RPMI8226 (cell line): ENCODE results near the gene LRRC59.
"Not testable (repeated sequence)": the region's sequence is repeated elsewhere in the genome, so short reads cannot be mapped to it uniquely, and the experiment has no call there.

ENCODE experiments used
- DNase-seq: peaks from one replicate; pipeline ENCODE4 v3.0.0-alpha.2; 2015

LRRC59 gene

DNA sequence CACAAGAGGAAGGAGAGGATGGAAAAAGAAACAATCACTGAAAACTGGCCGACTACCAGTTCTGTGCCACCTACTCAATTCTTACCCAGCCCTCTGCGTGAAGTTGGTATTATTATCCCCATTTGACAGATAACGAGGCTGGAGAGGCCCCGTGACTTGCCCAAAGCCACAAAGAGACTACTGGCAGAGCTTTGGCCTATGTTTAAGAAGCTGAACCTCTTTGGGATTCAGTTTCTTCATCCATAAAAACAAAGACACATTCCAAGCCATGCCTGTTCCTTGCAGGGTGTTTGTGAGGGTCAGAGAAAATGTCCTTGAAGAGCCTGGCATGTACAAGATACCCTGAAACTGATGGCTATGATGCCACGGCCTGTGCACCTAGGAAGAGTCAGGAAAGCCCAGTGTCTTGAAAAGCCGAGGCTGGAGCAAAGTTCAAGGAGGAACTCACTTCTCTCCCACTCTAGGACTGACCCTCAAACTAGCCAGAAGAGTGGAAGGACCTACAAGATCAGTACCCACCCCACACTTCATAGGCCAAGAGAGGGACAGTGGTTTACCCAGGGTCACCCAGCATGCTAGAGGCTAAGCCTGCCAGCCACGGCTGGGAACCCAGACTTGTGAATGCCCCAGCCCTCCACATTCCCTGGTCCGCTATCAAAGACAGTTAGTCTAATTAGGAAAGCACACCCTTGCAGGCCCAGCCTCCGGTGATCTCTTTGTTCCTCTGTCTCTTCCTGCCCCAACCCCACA lies 27.1 kb upstream of the LRRC59 start:
- no peak for DNase-seq

DNA sequence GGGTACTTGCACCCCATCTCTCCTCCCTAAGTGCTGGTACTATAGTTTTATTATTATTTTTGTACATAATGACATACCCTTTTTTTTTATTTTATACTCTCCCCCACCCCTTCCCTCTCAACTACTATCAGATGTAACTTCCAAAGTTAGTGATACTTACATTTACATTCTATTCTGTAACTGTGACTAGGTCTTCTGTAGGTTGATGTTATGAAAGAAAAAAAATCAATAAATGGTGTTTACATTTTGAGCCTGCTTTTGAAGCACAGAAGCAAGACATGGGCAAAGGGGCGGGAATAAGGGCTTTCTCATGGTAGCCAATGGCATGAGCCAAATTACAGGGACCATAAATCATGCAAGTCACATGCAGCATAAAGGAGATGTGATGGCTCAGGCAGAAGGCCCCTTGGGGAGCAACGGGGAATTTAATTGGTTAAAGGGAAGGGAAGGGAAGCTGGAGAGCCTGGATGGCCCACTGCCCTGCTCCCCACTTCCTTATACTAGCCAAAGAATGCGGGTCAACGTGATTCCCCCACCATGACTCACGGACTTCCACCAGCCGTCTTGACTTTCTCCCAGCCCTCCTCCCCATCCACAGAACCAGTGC lies 26.3 kb upstream of the LRRC59 start:
- no peak for DNase-seq

DNA sequence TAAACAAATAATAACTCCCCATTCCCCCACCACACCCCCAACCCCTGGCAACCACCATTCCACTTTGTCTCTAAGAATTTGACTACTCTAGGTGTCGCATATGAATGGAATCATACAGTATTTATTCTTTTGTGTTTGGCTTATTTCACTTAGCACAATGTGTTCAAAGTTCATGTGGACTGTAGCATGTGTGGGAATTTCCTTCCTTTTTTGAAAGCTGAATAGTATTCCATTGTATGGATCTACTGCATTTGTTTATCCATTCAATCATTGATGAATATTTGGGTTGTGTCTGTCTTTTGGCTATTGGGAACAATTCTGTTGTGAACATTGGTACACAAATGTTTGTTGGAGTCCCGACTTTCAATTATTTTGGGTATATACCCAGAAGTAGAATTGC lies 25.4 kb upstream of the LRRC59 start:
- DNase-seq: no peak

DNA sequence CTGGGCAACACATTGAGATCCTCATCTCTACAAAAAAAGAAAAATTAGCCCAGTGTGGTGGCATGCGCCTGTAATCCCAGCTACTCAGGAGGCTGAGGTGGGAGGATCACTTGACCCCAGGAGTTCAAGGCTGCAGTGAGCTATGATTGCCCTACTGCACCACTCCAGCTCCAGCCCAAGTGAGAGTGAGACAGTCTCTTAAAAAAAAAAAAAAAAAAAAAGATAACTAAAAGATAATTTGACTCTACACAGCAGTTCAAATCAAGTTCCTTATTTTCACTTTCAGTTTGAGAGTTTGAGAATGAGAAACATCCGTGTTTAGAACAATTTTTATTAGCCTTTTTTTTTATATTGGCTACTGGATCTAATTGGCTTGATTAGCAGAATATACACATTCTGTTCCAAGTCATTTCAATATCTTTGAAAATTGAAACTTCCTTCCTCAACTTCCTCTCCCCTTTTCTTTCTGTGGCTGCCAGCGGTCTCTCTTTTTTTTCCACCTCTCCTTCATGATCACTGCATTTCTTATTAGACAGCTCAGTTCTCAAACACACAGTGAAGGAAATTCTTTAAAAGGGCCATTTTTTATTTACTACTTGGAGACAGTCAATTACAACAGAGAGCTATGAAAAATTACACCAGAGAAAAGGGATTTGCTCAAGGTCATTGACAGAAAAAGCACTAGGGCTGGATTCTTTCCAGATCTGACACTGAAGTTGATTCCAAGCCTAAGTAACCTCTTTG lies 24.2 kb upstream of the LRRC59 start:
- DNase-seq: peak; percentile 49

DNA sequence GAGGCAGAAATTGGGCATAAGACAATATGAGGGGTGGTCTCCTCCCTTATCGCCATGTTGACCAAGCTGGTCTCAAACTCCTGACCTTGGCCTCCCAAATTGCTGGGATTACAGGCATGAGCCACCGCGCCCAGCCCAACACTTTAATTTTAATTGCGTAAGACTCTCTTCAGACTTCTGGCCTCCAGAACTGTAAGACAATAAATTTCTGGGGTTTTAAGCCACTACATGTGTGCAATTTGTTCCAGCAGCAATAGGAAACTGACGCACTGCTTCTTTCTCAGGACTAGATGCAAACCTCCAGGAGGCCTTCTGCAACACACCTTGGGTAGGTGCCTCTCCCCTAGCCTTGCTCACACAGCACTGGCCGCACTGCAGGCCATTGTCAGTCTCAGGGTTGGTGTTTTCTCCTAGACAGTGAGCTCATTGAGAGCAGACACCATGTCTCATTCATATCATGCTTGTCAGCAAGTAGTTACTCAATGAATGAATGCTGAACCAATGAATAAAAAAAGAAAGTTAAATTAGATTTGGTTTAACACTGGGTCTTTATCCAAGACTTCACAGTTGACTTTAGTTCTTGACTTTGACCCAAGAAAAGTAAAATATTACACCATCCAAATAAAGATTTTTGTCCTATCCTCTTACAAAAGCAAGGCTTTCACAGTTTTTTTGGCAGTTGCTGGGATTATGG lies 23.2 kb upstream of the LRRC59 start:
- DNase-seq: no peak

DNA sequence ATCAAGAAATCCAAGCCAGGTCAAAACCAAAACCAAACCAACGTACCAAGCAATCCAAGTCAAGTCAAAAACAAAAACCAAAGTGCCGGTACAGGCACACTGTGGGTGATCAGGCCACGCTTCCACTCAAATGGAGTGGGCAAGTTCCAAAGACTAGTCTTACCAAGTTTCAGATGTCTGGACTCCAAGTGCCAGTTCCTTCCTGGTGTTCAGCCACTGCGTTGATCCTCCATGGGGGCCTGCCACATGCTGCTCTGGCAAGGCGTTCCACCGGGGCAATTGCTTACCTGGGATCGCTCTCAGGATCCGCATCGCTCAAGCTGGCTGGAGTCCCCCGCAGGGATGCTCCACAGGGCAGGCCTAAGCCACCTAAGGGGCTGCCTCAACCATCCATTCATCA lies 22.3 kb upstream of the LRRC59 start:
- not testable (repeated sequence) for DNase-seq

DNA sequence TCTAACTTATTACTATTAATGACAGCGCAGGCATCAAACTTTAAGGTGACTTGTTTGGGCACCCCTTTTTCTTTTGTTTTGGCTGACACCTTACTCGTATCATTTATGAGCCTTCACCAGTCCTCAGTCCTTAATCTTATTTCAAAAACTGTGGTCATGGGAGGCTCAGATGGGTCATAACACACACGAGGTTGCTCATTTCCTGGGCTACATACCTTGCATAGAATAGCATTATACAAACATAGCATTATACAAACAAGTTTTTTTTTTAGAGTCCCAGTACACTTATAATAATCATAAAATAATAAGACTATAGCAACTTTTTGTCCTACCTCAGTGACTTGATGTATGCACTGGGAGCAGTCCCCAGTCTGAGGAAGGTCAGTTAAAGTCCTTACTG lies 17.5 kb upstream of the LRRC59 start:
- no peak for DNase-seq

DNA sequence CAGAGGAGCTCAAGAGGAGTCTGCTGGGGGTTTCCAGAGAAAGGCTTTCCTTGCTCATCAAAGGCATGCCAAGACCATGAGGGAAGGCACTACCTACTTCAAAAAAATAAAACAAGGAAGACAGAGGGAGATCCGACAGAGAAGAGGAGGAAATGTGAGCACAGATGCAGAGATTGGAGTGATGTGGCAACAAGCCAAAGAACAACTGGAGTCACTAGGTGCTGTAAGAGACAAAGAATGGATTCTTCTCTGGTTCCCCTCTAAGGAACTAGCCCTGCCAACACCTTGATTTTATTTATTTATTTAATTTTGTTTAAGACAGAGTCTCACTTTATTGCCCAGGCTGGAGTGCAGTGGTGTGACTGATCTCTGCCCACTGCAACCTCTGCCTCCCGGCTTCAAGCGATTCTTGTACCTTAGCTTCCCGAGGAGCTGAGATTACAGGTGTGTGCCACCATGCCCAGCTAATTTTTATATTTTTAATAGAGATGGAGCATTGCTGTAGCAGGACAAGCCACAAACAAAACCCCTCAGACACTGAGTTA lies 14.9 kb upstream of the LRRC59 start:
- no peak for DNase-seq

DNA sequence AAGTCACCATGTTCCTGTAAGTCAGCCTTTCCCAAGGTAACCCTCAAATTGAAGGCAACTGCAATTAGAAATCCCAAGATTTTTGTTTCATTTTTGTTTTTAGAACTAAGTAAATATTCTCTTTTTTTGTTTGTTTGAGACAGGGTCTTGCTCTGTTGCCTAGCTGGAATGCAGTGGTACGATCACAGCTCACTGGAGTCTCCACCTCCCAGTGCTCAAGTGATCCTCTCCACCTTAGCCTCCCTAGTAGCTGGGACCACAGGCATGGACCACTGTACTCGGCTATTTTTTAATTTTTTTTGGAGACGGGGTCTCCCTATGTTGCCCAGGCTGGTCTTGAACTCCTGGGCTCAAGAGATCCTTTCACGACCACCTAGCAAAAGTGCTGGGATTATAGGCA lies 10.6 kb upstream of the LRRC59 start:
- DNase-seq: no peak

DNA sequence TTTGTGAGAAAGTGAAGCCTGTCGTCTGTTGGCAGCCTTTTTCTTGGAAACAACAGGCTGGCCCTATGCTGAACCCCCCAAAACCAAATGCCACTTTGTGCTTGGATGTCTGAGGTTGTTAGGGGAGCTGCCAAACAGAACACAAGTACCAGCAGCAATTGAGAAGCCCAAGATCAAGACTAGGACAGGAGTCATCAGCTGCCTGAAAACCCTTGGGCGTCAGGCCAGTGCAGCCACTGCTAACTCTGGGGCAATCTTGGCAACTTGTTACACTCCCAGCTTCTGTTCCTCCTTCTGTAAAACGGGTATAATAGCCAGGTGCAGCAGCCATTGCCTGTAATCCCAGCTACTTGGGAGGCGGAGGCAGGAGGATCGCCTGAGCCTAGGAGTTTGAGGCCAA lies 9.3 kb upstream of the LRRC59 start:
- DNase-seq: peak; percentile 32

DNA sequence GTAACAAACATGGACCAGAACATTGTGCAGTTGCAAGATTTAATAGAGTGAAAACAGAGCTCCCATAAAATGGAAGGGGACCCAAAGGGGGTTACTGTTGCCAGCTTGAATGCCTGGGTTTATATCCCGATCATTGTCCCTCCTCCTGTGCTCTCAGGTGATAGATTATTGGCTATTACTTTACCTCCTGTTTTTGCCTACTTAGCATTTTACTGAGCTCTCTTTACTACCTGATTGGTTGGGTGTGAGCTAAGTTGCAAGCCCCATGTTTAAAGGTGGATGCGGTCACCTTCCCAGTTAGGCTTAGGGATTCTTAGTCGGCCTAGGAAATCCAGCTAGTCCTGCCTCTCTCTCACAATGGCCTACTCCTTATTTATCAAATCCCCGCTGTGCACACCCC lies 8.0 kb upstream of the LRRC59 start:
- DNase-seq: not testable (repeated sequence)

DNA sequence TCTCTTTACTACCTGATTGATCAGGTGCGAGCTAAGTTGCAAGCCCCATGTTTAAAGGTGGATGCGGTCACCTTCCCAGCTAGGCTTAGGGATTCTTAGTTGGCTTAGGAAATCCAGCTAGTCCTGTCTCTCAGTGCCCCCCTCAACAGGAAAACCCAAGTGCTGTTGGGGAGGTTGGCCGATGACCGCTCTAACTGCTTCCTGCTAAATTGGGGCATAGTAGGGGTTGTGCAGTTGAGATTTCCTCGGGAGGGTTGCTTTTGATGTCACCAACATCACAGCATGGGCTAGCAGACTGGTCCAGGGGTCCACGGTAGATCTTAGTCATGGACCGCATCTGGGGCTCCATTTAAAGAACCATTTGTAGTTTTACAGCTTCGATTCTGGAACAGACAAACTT lies 2.3 kb upstream of the LRRC59 start:
- DNase-seq: not testable (repeated sequence)

DNA sequence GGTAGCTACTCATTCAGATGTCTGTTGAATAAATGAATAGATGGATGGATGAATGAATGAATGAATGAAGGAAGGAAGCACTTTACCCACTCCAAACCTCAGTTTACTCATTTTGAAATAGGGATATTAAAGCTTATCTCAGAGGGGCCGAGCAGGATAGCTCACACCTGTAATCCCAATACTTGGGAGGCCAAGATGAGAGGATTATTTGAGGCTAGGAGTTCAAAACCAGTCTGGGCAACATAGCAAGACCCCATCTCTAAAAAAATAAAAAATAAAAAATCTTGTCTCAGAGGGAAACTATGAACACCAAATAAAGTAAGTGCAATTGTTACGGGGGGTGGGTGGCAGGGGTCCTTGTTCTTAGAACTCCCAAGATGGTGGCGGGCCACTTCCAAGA lies 1.3 kb upstream of the LRRC59 start:
- not testable (repeated sequence) for DNase-seq

DNA sequence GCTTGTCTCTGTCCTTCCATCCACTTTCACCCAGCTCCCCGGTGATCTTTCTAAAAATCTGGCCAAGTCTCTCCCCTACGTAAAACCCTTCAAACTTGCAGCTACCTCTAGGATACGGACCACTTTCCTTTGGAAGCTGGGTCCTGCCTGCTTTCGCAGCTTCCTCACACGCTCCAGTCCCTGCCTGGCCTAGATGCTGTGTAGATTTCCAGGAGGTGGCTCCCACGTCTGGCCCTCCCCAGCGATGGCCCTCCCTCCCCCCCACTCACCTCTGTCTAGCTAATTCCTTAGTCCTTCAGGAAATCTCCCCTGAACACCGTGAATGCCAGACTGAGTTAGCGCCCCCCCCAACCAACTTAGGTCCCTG lies 579 bp upstream of the LRRC59 start:
- no peak for DNase-seq

DNA sequence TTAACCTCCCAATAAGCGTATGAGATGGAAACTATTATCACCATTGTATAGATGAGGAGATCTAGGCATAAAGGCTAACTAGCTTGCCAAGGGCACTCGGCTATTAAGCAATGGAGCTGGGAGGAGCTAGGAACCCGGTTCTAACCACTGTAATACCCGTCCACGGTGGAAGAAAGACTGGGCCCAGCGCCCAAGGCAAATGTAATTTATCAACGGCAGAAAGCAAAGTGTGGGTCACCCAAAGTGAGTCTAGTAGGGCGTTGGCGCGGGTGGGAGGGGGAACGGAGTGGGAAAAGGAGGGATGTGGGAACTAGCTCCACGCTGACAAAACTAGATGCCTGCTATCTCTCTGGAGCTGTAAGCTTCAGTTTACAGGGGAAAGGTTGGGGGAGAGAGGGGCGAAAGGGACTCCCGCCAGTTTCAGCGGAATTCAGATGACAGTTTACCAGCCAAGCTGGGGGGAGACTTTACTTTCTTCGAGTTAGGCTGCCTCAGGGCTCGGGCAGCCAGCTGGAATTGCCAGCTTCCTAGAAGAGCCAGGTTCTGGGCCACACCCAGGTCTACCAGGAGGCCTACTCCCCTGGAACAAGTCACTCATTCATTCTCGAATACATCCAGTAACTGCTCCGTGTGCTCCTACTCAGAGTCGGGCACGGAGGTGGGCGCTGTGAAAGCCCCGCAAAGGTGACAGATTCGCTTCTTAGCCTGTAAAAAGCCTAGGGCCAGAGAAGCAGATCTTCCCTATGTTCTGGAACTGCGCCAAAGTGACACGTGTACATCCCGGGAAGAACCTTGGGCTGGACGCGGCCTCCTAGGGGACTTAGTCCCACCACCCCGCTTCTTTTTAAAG lies 837 bp downstream of the LRRC59 start:
- peak; percentile 42 for DNase-seq

DNA sequence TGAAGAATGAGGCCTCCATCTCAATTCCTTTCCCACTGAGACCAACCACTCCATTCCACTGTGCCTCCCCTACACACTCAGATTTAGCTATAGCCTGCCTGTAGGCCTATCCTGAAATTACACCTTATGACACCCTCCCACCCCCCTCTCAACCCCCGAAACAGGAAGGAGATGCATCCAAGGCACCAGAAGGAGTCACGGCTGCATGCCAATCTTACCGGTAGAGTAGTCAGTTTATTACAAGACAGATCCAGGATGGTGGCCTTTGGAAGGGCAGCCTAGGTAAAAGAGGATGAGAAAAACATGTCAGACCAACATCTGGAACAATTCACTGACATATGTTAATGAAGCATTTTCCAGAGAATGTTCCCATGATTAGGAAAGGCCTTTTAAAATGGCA lies 2.6 kb downstream of the LRRC59 start:
- peak; percentile 51 for DNase-seq

DNA sequence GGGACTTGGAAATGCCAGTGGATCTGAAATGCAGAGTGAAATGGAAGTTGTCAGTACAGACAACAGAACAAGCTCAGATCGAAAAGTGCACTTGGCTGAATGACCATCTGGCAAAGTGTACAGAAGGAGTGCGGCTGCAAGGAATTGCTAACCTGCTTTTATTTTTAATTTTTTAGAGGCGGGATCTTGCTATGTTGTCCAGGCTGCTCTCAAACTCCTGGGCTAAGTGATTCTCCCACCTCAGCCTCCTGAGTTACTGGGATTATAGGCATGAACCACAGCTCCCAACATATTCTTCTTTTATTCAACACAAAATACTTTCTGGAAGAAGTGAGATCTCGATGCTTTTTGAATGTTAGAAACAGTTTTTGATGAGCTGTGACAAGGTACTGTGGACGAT lies 3.6 kb downstream of the LRRC59 start:
- DNase-seq: no peak

DNA sequence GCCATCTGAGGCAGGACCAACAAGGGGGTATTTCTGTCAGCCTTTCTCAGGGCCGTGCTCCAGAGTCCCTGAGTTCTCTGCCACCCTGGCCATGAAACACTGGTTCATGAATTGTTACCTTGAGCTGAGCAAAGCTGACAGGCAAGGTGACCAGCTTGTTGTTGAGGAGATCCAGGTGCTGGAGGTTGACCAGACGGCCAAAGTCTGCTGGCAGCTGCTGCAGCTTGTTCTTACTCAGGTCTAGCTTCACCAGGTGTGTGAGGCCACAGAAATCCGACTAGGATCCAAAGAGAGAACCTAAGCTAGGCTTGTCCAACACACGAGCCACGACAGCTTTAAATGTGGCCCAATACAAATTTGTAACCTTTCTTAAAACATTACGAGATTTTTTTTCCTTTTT lies 4.7 kb downstream of the LRRC59 start:
- DNase-seq: no peak

DNA sequence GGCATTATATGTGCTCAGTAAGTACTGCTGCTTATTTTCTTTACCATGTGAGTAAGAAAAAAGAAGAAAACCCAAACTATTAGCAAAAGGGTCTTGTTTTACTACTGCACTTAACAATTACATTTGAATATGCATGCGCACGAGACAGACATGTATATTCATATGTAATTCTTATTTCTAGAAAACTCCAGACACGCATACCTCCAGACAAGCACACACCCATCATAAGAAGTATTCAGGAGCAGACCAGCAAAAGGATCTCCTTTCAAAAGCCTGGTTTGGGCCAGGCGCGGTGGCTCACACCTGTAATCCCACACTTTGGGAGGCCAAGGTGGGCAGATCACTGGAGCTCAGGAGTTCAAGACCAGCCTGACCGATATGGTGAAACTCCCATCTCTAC lies 7.8 kb downstream of the LRRC59 start:
- no peak for DNase-seq

DNA sequence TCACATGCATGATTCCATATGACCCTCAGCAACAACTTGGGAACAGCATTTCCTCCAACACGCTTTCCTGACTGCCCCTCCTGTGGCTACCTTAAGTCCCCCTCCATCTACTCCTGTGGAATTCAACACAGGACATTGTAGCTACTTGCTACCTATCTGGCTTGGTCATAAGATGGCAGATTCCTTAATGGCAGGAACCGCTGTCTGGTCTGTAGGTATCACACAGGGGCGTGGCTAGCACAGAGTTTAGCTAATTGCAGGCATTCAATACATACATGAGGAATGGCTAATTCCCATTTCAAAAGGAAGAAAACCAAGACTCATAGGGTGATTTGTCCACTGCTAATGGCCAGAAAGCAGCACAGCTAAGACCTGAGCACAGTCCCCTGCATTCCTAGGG lies 8.6 kb downstream of the LRRC59 start:
- DNase-seq: no peak

DNA sequence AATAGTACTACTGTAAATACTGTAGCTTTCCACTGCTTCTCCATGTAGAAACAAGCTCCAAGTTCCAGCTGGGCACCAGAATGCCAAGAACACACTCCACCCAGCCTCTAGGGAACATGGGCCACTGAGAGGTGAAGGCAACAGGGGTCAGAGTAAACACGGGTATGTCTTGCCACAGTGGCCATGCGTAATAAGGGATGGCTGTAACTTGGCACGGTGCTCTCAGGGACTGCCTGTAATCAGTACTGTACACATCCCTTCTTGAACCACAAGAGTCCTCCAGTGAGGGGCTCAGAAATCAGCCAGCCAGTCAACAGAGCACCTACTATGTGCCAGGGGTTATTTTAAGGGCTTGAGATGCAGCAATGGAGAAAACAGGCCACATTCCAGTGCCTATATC lies 10.8 kb downstream of the LRRC59 start:
- no peak for DNase-seq

DNA sequence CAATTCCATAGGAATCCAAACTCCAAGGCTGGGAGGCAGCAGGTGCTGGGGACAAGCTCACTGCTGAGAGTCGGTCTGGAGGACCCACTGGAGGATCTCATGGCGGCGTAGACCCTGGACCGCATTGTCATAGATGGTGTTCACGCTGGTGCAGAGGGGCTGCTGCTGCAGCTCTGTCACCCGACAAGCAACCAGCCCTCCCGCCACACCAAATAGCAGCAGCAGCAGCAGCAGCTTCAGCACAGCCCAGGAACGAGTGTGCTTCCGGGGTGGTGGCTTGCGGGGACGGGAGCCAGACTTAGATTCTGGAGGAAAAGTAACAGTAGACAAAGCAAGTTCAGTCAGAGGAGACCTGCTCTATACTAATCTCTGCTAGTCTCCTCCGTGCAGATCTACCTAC lies 14.4 kb downstream of the LRRC59 start:
- no peak for DNase-seq
